NCI-H69 (cell line): ENCODE results near the gene HNRNPA0.
"Not testable (repeated sequence)": the region's sequence is repeated elsewhere in the genome, so short reads cannot be mapped to it uniquely, and the experiment has no call there.

Experiments
- DNase-seq: peaks from one replicate; lab custom pipeline; 2025; lab: John Stamatoyannopoulos, UW

Gene HNRNPA0

GRCh38 chr5:137754188-137754960, at the start of gene HNRNPA0:
Gene HNRNPA0, minus strand, starts transcription at chr5:137754363. Its CDS starts 297 bp downstream, at chr5:137754066.
- DNase-seq: peak; percentile 99

- no peak for DNase-seq
Observed at GRCh38 chr5:137802282-137803210, 48.4 kb upstream of the HNRNPA0 start.

- DNase-seq: no peak
Observed at GRCh38 chr5:137800700-137801411, 46.7 kb upstream of the HNRNPA0 start.

- no peak for DNase-seq
Observed at GRCh38 chr5:137796279-137796678, 42.1 kb upstream of the HNRNPA0 start.

- DNase-seq: no peak
Observed at GRCh38 chr5:137794863-137795262, 40.7 kb upstream of the HNRNPA0 start.

- DNase-seq: no peak
Observed at GRCh38 chr5:137792303-137792702, 38.1 kb upstream of the HNRNPA0 start.

GRCh38 chr5:137791799-137792198, 37.6 kb upstream of the HNRNPA0 start:
- no peak for DNase-seq

GRCh38 chr5:137791387-137791786, 37.2 kb upstream of the HNRNPA0 start:
- DNase-seq: no peak

GRCh38 chr5:137788560-137788959, 34.4 kb upstream of the HNRNPA0 start:
- DNase-seq: not testable (repeated sequence)

- no peak for DNase-seq
Observed at GRCh38 chr5:137782984-137783536, 28.9 kb upstream of the HNRNPA0 start.

- no peak for DNase-seq
Observed at GRCh38 chr5:137782055-137782454, 27.9 kb upstream of the HNRNPA0 start.

- DNase-seq: peak; percentile 68
Observed at GRCh38 chr5:137778772-137779564, 24.8 kb upstream of the HNRNPA0 start.

GRCh38 chr5:137767937-137768336, 13.8 kb upstream of the HNRNPA0 start:
- not testable (repeated sequence) for DNase-seq

GRCh38 chr5:137761566-137761965, 7.4 kb upstream of the HNRNPA0 start:
- peak; percentile 28 for DNase-seq

- peak; percentile 13 for DNase-seq
Observed at GRCh38 chr5:137760719-137761516, 6.8 kb upstream of the HNRNPA0 start.

- no peak for DNase-seq
Observed at GRCh38 chr5:137760294-137760693, 6.1 kb upstream of the HNRNPA0 start.

GRCh38 chr5:137758715-137759306, 4.6 kb upstream of the HNRNPA0 start:
- DNase-seq: no peak

- no peak for DNase-seq
Observed at GRCh38 chr5:137758121-137758520, 4.0 kb upstream of the HNRNPA0 start.

GRCh38 chr5:137757634-137758033, 3.5 kb upstream of the HNRNPA0 start:
- no peak for DNase-seq
